NCI-H226 (cell line): ENCODE measurements around the gene ATP6V0A1.
"Not testable (repeated sequence)": the region's sequence is repeated elsewhere in the genome, so short reads cannot be mapped to it uniquely, and the experiment has no call there.

Experiments
- DNase-seq: peaks from one replicate; pipeline ENCODE4 v3.0.0-alpha.2; 2015

ATP6V0A1 gene

GRCh38 chr17:42458497-42459255 lies at the start of gene ATP6V0A1:
Gene ATP6V0A1, plus strand, starts transcription at chr17:42458878. Its CDS starts 2,017 bp downstream, at chr17:42460895.
- peak; percentile 68 for DNase-seq

GRCh38 chr17:42409523-42410318 lies 49.0 kb upstream of the ATP6V0A1 start:
- peak; percentile 90 for DNase-seq

- DNase-seq, result no peak
These were observed 48.4 kb upstream of the ATP6V0A1 start for GRCh38 chr17:42410319-42410685.

- DNase-seq, result no peak
These were observed 47.3 kb upstream of the ATP6V0A1 start for GRCh38 chr17:42411361-42411760.

- no peak for DNase-seq
These were observed 46.6 kb upstream of the ATP6V0A1 start for GRCh38 chr17:42411905-42412679.

GRCh38 chr17:42413464-42414040 lies 45.1 kb upstream of the ATP6V0A1 start:
- DNase-seq, result no peak

GRCh38 chr17:42414704-42415409 lies 43.8 kb upstream of the ATP6V0A1 start:
- no peak for DNase-seq

GRCh38 chr17:42417981-42418380 lies 40.7 kb upstream of the ATP6V0A1 start:
- DNase-seq, result not testable (repeated sequence)

GRCh38 chr17:42421136-42421506 lies 37.6 kb upstream of the ATP6V0A1 start:
- no peak for DNase-seq

- DNase-seq, result peak; percentile 84
These were observed 37.0 kb upstream of the ATP6V0A1 start for GRCh38 chr17:42421507-42422338.

GRCh38 chr17:42422412-42422957 lies 36.2 kb upstream of the ATP6V0A1 start:
- no peak for DNase-seq

- peak; percentile 98 for DNase-seq
These were observed 35.5 kb upstream of the ATP6V0A1 start, which contains the start of gene CAVIN1 for GRCh38 chr17:42422958-42423712. Gene CAVIN1, minus strand, starts transcription at chr17:42423256. Its CDS starts 159 bp downstream, at chr17:42423097.

GRCh38 chr17:42423766-42424165 lies 34.9 kb upstream of the ATP6V0A1 start:
- no peak for DNase-seq

- DNase-seq, result no peak
These were observed 33.6 kb upstream of the ATP6V0A1 start for GRCh38 chr17:42424991-42425610.

GRCh38 chr17:42428141-42428944 lies 30.3 kb upstream of the ATP6V0A1 start:
- peak; percentile 97 for DNase-seq

GRCh38 chr17:42429726-42430447 lies 28.8 kb upstream of the ATP6V0A1 start:
- DNase-seq, result no peak

GRCh38 chr17:42431758-42432161 lies 26.9 kb upstream of the ATP6V0A1 start:
- no peak for DNase-seq

- DNase-seq, result no peak
These were observed 22.3 kb upstream of the ATP6V0A1 start for GRCh38 chr17:42436391-42436790.
